GM12874 (cell line): ENCODE results near the gene CAMK4.

Source experiments
- CTCF ChIP-seq: IDR thresholded peaks from 2 replicates; pipeline ENCODE4 v1.5.1; 2011; ENCODE audit warnings: low read depth, mild to moderate bottlenecking, control low read depth, low read length, moderate library complexity; ENCODE audit not compliant: insufficient read depth

Gene CAMK4

DNA sequence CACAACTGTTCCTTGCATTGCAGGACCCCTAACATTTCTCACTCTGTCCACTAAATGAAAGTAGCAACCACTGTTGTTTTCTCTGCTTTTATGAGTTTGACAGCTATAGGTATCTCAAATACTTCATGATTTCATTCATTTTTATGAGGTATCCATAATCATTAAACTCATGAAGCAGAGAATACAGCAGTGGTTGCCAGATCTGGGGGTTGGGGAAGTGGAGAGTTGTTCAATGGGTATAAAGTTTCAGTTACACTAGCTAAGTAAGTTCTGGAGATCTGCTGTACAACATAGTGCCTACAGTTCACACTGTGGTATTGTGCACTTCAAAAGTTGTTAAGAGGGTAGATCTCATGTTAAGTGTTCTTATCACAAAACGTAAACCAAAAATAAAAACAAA is 23.4 kb upstream of the CAMK4 start:
- TF ChIP-seq CTCF = no peak

DNA sequence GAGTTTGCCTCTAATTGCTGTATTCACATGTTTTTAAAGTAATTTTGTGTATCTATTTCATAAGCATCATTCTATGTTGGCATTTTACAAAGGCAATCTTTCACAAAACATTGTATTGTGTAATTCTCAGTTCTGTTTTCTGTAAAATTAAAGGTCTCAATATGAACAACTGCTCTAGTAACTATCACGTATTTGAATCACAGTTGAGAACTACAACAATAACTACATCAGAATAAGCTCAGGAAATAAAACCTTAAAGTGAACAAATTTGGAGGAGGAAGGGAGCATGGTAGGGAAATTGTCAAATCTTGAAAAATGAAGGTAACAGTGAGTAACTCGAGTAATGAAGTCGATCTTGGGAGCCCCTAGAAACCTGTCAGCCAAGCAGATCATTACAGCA is 22.5 kb upstream of the CAMK4 start:
- no peak for TF ChIP-seq CTCF

DNA sequence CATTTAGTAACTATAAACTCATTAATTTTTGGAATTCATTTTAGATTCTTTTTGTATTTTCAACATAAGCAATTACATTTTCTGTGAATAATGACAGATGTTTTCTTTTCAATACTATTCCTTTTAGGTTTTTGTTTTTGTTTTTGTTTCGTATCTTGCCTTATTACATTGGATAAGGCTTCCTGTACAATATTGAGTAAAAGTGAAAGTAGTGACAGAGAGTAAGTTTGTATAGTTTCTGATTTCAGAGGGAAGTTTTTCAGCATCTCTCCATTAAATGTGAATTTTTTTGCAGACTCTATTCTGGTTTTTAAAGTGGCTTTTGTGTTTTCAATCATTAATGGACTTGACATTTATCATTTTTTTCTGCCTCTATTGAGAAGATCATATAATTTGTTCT is 12.8 kb upstream of the CAMK4 start:
- TF ChIP-seq CTCF = no peak

DNA sequence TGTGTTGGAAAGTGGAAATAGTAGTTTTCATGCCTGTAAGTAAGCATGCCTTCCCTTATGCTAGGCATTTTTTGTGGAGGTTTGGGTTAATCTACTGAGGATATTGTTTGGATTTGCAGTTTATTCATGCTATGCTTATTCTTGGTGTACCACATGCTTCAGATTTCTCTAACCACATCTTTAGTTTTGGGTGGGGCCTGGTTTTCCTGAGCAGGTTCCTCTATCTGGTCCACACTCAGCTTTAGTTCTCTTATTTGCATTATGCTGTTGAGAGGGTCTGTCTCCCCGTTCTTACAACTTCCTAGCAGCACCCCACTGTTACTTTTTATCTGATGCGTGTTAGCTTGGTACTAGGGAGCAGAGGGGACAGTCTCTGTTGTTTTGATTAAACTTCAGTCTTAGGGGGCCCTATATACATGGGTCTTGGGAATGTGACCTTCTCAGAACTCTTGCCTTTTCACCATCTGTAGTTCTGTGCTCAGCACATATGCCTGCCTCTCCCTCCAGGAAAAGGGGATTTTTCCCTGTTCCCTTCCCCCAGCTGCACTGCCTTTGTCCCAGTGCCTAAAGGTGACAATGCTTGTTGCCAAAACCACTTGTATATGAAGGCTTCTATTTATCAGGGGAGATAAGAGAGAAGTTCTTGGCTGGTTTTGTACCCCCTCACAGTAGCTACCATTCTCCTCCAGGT is 10.0 kb upstream of the CAMK4 start:
- TF ChIP-seq CTCF = no peak

GRCh38 chr5:111215971-111216370 is 8.2 kb upstream of the CAMK4 start:
- TF ChIP-seq CTCF = no peak

DNA sequence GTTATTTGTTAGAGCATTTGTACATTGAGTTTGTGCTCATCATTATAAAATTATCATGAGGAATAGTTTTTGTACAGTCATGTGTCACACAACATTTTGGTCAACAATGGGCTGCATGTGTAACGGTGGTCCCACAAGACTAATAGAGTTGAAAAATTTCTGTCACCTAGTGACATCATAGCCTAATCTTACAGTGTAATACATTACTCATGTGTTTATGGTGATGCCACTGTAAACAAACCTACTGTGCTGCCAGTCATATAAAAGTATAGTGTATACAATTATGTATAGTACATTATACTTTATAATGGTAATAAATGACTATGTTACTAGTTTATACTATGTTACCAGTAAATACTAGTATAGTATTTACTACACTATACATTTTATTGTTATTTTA is 3.0 kb upstream of the CAMK4 start:
- no peak for TF ChIP-seq CTCF

DNA sequence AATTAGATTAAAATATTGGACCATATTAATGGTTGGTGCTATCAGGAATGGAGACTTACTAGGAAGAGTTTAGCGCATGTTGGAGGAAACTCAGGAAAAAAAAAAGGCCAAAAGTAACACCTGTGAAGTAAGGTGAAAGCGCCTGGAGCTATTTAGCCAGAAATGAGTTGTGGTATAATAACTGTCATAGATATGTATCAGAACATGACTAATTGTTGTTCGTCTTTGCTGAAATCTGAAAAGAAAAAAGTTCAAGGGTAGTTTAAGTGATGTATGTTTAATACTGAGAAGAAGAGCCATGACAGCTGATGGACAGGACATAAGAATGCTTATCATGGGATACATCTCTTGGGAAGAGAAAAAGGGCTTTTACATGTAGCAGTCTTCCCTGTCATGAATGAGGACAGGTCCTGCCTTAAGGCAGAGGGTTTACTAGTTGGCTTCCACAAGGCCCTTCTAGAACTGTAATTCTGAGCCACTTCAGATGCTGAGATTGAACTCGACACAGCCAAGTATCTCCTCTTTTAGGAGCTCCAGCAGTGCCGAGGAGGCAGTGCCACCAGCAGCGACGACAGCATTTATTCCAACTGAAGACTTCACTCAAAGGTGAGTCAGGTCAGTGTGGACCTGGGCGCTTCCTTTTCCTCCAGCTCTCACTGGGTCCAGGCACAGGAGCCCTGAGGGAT is 940 bp upstream of the CAMK4 start:
- TF ChIP-seq CTCF = no peak
